Karpas-422 (cell line): Measurements from ENCODE around the gene CD38. TPM values are rescaled to one million over a fixed set of nuclear protein-coding genes. Genes with fewer than 3 reads are reported as not detected.

Source experiments
- DNase-seq: peaks from one replicate; pipeline ENCODE4 v3.0.0-alpha.2; 2015
- H2AFZ ChIP-seq: fragments of 200-600 bp; sonication (generic); 2 replicates; pipeline ENCODE4 v1.6.1; 2014; ENCODE audit warnings: antibody characterized with exemption, low read length, mixed read lengths
- H3K27ac ChIP-seq: fragments of 200-600 bp; sonication (generic); 2 replicates; pipeline ENCODE4 v1.5.1; 2014; ENCODE audit warnings: mild to moderate bottlenecking, low read length, moderate library complexity
- H3K27me3 ChIP-seq: fragments of 200-600 bp; sonication (generic); 2 replicates; pipeline ENCODE4 v1.6.1; 2014; ENCODE audit warnings: low read length, mixed read lengths
- H3K36me3 ChIP-seq: fragments of 200-600 bp; sonication (generic); 2 replicates; pipeline ENCODE4 v1.6.1; 2014; ENCODE audit warnings: low read length, mixed read lengths; ENCODE audit not compliant: insufficient read depth
- H3K4me1 ChIP-seq: fragments of 200-600 bp; sonication (generic); 2 replicates; pipeline ENCODE4 v1.6.1; 2014; ENCODE audit warnings: mild to moderate bottlenecking, low read length, mixed read lengths
- H3K4me2 ChIP-seq: fragments of 200-600 bp; sonication (generic); 2 replicates; pipeline ENCODE4 v1.6.1; 2014; ENCODE audit warnings: low read length, low read depth, mild to moderate bottlenecking; ENCODE audit not compliant: poor library complexity, severe bottlenecking
- H3K4me3 ChIP-seq: fragments of 200-600 bp; sonication (generic); 2 replicates; pipeline ENCODE4 v1.5.1; 2014; ENCODE audit warnings: mild to moderate bottlenecking, antibody characterized with exemption, low read length, mixed read lengths
- H3K79me2 ChIP-seq: fragments of 200-600 bp; sonication (generic); 2 replicates; pipeline ENCODE4 v1.6.1; 2014; ENCODE audit warnings: mild to moderate bottlenecking, low read length, mixed read lengths
- H3K9ac ChIP-seq: fragments of 200-600 bp; sonication (generic); 2 replicates; pipeline ENCODE4 v1.6.0; 2014; ENCODE audit warnings: low read length
- H3K9me2 ChIP-seq: fragments of 200-600 bp; sonication (generic), shearing (Covaris generic); replicated peaks from 2 replicates; pipeline ENCODE4 v1.6.0; 2014; ENCODE audit warnings: mild to moderate bottlenecking, low read length, moderate library complexity; ENCODE audit not compliant: insufficient read depth
- H3K9me3 ChIP-seq: fragments of 300-700, 200-600 bp; sonication (generic); 2 replicates; pipeline ENCODE4 v1.6.1; 2014; ENCODE audit warnings: low read length, mixed read lengths
- H4K20me1 ChIP-seq: fragments of 200-600 bp; sonication (generic); 2 replicates; pipeline ENCODE4 v1.6.1; 2014; ENCODE audit warnings: mild to moderate bottlenecking, antibody characterized with exemption, low read length, low read depth; ENCODE audit not compliant: insufficient read depth
- total RNA-seq: library from RNA; depleted of rRNA; stranded (reverse); fragments of >200 nt; shearing (Covaris generic); gene quantifications from 2 replicates; pipeline ENCODE4 v1.2.3, GENCODE V29; 2014; ENCODE audit warnings: low replicate concordance

Gene CD38
- total RNA-seq, 1 experiment from 2014 or later, result 3.6 TPM

- Histone ChIP-seq H3K4me2 (no peak overlapping the region), H3K4me1 (no peaks in the 10 kb centered on the region), H3K27ac (no peak overlapping the region), H3K27me3 (no peaks in the 10 kb centered on the region), H2AFZ (no peak overlapping the region), H4K20me1 (no peaks in the 10 kb centered on the region), H3K9me3 (no peaks in the 10 kb centered on the region), H3K9ac (no peak overlapping the region), H3K79me2 (no peaks in the 10 kb centered on the region), H3K9me2 (no peaks in the 10 kb centered on the region), H3K4me3 (no peak overlapping the region), H3K36me3 (no peaks in the 10 kb centered on the region)
- no peak for DNase-seq
Measured at GRCh38 chr4:15870921-15871664, 93.0 kb downstream of the CD38 start.

DNA sequence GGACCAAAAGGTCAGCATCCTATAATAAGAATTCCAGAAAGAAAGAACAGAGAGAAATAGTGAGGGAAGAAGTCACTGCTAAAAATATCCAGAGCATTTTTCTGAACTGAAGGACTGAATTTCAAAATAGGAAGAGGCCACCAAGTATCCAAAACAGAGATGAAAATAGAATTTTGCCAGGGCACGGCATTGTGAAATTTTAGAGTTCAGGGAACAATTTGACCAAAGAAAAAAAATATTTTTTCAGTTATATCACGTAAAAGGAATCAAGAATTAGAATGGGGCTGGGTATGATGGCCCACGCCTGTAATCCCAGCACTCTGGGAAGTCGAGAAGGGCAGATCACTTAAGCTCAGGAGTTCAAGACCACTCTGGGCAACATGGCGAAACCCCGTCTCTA, 95.0 kb downstream of the CD38 start:
- DNase-seq, result no peak
- Histone ChIP-seq H3K27ac (no peak overlapping the region), H4K20me1 (no peaks in the 10 kb centered on the region), H2AFZ (no peak overlapping the region), H3K4me2 (no peak overlapping the region), H3K9me2 (no peaks in the 10 kb centered on the region), H3K4me3 (no peak overlapping the region), H3K9ac (no peak overlapping the region), H3K79me2 (no peaks in the 10 kb centered on the region), H3K27me3 (no peaks in the 10 kb centered on the region), H3K4me1 (no peaks in the 10 kb centered on the region), H3K9me3 (peaks cover 3% of the 10 kb centered on the region; the same call in 1 of the 2 replicates), H3K36me3 (no peaks in the 10 kb centered on the region)

GRCh38 chr4:15874671-15875070, 96.5 kb downstream of the CD38 start:
- no peak overlapping the region for H3K4me2 ChIP-seq
- H3K9ac ChIP-seq, result no peak overlapping the region
- H3K9me2 ChIP-seq, result no peaks in the 10 kb centered on the region
- H3K36me3 ChIP-seq, result no peaks in the 10 kb centered on the region
- no peak overlapping the region for H3K4me3 ChIP-seq
- DNase-seq, result no peak
- H2AFZ ChIP-seq, result no peak overlapping the region
- H3K9me3 ChIP-seq, result peaks cover 3% of the 10 kb centered on the region; the same call in 1 of the 2 replicates
- H3K27ac ChIP-seq, result no peak overlapping the region
- no peaks in the 10 kb centered on the region for H3K27me3 ChIP-seq
- no peaks in the 10 kb centered on the region for H4K20me1 ChIP-seq
- H3K4me1 ChIP-seq, result no peaks in the 10 kb centered on the region
- H3K79me2 ChIP-seq, result no peaks in the 10 kb centered on the region

GRCh38 chr4:15875663-15876460, 97.7 kb downstream of the CD38 start:
- Histone ChIP-seq H4K20me1 (no peaks in the 10 kb centered on the region), H3K27ac (no peak overlapping the region), H2AFZ (no peak overlapping the region), H3K27me3 (no peaks in the 10 kb centered on the region), H3K4me3 (no peak overlapping the region), H3K9me2 (no peaks in the 10 kb centered on the region), H3K79me2 (no peaks in the 10 kb centered on the region), H3K4me1 (no peaks in the 10 kb centered on the region), H3K4me2 (no peak overlapping the region), H3K36me3 (no peaks in the 10 kb centered on the region), H3K9me3 (peaks cover 3% of the 10 kb centered on the region; the same call in 1 of the 2 replicates), H3K9ac (no peak overlapping the region)
- DNase-seq, result no peak

- Histone ChIP-seq H4K20me1 (no peaks in the 10 kb centered on the region), H3K36me3 (no peaks in the 10 kb centered on the region), H3K4me2 (no peak overlapping the region), H3K27ac (no peak overlapping the region), H3K4me1 (no peaks in the 10 kb centered on the region), H3K4me3 (no peak overlapping the region), H3K9ac (no peak overlapping the region), H3K9me2 (no peaks in the 10 kb centered on the region), H3K79me2 (no peaks in the 10 kb centered on the region), H2AFZ (no peak overlapping the region), H3K27me3 (no peaks in the 10 kb centered on the region), H3K9me3 (peaks cover 3% of the 10 kb centered on the region; the same call in 1 of the 2 replicates)
- peak; percentile 47 for DNase-seq
Measured at GRCh38 chr4:15878011-15878410, 99.9 kb downstream of the CD38 start.

GRCh38 chr4:15881820-15882219, 103.7 kb downstream of the CD38 start:
- DNase-seq, result no peak
- Histone ChIP-seq H3K9me2 (no peaks in the 10 kb centered on the region), H3K9me3 (peaks cover 3% of the 10 kb centered on the region; the same call in 1 of the 2 replicates), H3K9ac (no peak overlapping the region), H2AFZ (no peak overlapping the region), H3K4me2 (no peak overlapping the region), H3K27ac (no peak overlapping the region), H3K79me2 (no peaks in the 10 kb centered on the region), H3K27me3 (no peaks in the 10 kb centered on the region), H3K36me3 (no peaks in the 10 kb centered on the region), H3K4me1 (no peaks in the 10 kb centered on the region), H4K20me1 (no peaks in the 10 kb centered on the region), H3K4me3 (no peak overlapping the region)

- H3K27ac ChIP-seq, result no peak overlapping the region
- H3K9ac ChIP-seq, result no peak overlapping the region
- no peak overlapping the region for H2AFZ ChIP-seq
Measured at GRCh38 chr4:15882675-15883086, 104.6 kb downstream of the CD38 start.

GRCh38 chr4:15883610-15884243, 105.6 kb downstream of the CD38 start:
- no peak overlapping the region for H3K4me2 ChIP-seq
- no peaks in the 10 kb centered on the region for H3K4me1 ChIP-seq
- H3K79me2 ChIP-seq, result no peaks in the 10 kb centered on the region
- H3K9ac ChIP-seq, result no peak overlapping the region
- no peaks in the 10 kb centered on the region for H3K27me3 ChIP-seq
- no peak for DNase-seq
- H3K9me2 ChIP-seq, result no peaks in the 10 kb centered on the region
- no peaks in the 10 kb centered on the region for H3K36me3 ChIP-seq
- no peak overlapping the region for H3K4me3 ChIP-seq
- H3K9me3 ChIP-seq, result no peaks in the 10 kb centered on the region
- H2AFZ ChIP-seq, result no peak overlapping the region
- no peaks in the 10 kb centered on the region for H4K20me1 ChIP-seq
- H3K27ac ChIP-seq, result no peak overlapping the region

More at GRCh38 chr4:15882675-15883086, 104.6 kb downstream of the CD38 start:
- H3K9me3 ChIP-seq, result peaks cover 2% of the 10 kb centered on the region; the same call in 1 of the 2 replicates
- H4K20me1 ChIP-seq, result no peaks in the 10 kb centered on the region
- peak; percentile 87 for DNase-seq
- no peaks in the 10 kb centered on the region for H3K9me2 ChIP-seq
- H3K4me3 ChIP-seq, result no peak overlapping the region
- no peaks in the 10 kb centered on the region for H3K27me3 ChIP-seq
- no peak overlapping the region for H3K4me2 ChIP-seq
- no peaks in the 10 kb centered on the region for H3K36me3 ChIP-seq
- H3K4me1 ChIP-seq, result no peaks in the 10 kb centered on the region
- no peaks in the 10 kb centered on the region for H3K79me2 ChIP-seq
